ENCODE data around the gene THBS4. TPM values are rescaled to one million over a fixed set of nuclear protein-coding genes. Genes with fewer than 3 reads are reported as not detected.

Gene THBS4
- total and polyA plus RNA-seq, 9 of the 15 experiments (the other 6 are each of a cell fraction or from before 2014, with no cell fraction given): 0.07 to 0.08 TPM; not detected in 7

DNA sequence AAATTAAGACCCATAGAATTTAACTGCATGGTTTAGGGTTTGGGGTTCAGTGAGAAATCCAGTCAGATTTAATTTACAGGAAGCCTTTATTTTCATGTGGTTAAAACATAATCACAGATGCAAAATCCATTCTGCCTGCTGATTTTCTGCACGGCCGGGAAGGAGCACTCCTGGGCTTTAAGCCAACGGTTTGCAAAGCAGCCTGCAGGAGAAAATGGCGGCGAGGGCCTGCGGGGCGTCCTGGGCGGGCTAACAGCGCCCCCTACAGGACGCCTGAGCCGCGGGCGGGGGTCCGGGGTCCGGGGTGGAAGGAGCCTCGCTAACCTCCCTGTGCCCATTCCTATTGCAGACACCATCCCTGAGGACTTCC, 47.6 kb downstream of the THBS4 start (continued):
- TF ChIP-seq MGA (IDR thresholded peaks at IDR 0.05): no peak
- no peak for TF ChIP-seq MCM7 (IDR thresholded peaks at IDR 0.05)
- TF ChIP-seq NFE2L1 (tag; IDR thresholded peaks at IDR 0.05; ENCODE audit: borderline replicate concordance, low read depth): no peak
- TF ChIP-seq MAZ (CRISPR knock-in tag; conservative IDR thresholded peaks at IDR 0.05 in 1 of 2, IDR thresholded peaks at IDR 0.05 in 1 of 2): peak; percentile 36 to 86; a peak in 2 of 4 replicates
- peak; percentile 98 for TF ChIP-seq ZBTB7A (IDR thresholded peaks at IDR 0.05; ENCODE audit: borderline replicate concordance, control insufficient read depth, low read depth, low read length)
